ENCODE measurements around the gene IQSEC1. TPM values are rescaled to one million over a fixed set of nuclear protein-coding genes. Genes with fewer than 3 reads are reported as not detected.

IQSEC1 gene
- total RNA-seq, 1 experiment from 2014 or later, result 28.1 TPM

- no peaks in the 10 kb centered on the region for H3K9me3 ChIP-seq (ENCODE audit: control insufficient read depth in 1 of 2, insufficient read depth in 1 of 2, low read depth in 1 of 2, low read length in 2 of 2)
- POLR2A ChIA-PET, result no interaction called here
Observed at GRCh38 chr3:13120289-13120927, 47.2 kb upstream of the IQSEC1 start.

More at GRCh38 chr3:13120289-13120927, 47.2 kb upstream of the IQSEC1 start:
- no peaks in the 10 kb centered on the region for H3K79me2 ChIP-seq (ENCODE audit: insufficient read depth, low read length)
- no peak overlapping the region for H3K4me3 ChIP-seq (replicated peaks in 1 of 2; ENCODE audit: low read depth in 1 of 2, low read length in 2 of 2)
- ChIA-PET RAD21 (ENCODE audit: low non-redundant PET in 1 of 2, low total read pairs in 2 of 2, uncharacterized antibody in 2 of 2, unreplicated experiment in 2 of 2) (no interaction called here), CTCF (no interaction called here)
- 0 out of 2 replicates have a peak, but pooled peaks cover 3% of the 10 kb centered on the region for H3K27me3 ChIP-seq (ENCODE audit: insufficient read depth, low read length)
- no peak overlapping the region for H3K9ac ChIP-seq (ENCODE audit: low read length)
- no peaks in the 10 kb centered on the region for H3K4me1 ChIP-seq (ENCODE audit: control insufficient read depth in 1 of 2, insufficient read depth in 2 of 2, low read length in 2 of 2)
- DNase-seq (ENCODE audit: low read depth, low spot score), result no peak
- H3K27ac ChIP-seq (ENCODE audit: low read depth, low read length), result no peak overlapping the region
- H4K20me1 ChIP-seq (ENCODE audit: insufficient read depth), result no peaks in the 10 kb centered on the region
- no TSS peak for BruUV-seq (replicated peaks)
- H3K4me2 ChIP-seq (ENCODE audit: low read length), result no peak overlapping the region
- ATAC-seq, result no peak
- intact Hi-C loops (cut with micrococcal nuclease), result no loop called here
- no peaks in the 10 kb centered on the region for H3K36me3 ChIP-seq (ENCODE audit: control insufficient read depth in 1 of 2, insufficient read depth in 2 of 2, low read length in 2 of 2)
- TF ChIP-seq ZBTB33 (IDR thresholded peaks at IDR 0.05; ENCODE audit: extremely low read depth, insufficient replicate concordance, low read length), result no peak
- no peak for TF ChIP-seq POLR2A (IDR thresholded peaks at IDR 0.05; ENCODE audit: borderline replicate concordance, extremely low read depth, insufficient read depth, insufficient read length)
- no peak overlapping the region for H2AFZ ChIP-seq (ENCODE audit: low read depth, low read length, poor library complexity, severe bottlenecking)
- no peaks in the 10 kb centered on the region for H3K9me2 ChIP-seq (ENCODE audit: insufficient read depth)
